SK-N-SH treated with all-trans-retinoic acid at 6 μM for 48 hours (cell line): ENCODE results near the gene HMGB3.

ENCODE experiments used
- ARNTL ChIP-seq: fragments of 450-650 bp; formaldehyde crosslinking; IDR thresholded peaks from 2 replicates; pipeline ENCODE4 v1.5.0; 2020; ENCODE audit warnings: low read depth, mild to moderate bottlenecking, moderate library complexity, borderline replicate concordance
- BACH2 ChIP-seq: fragments of 250-450 bp; sonication (Bioruptor Pico); IDR thresholded peaks from 2 replicates; pipeline ENCODE4 v1.9.0; 2021; ENCODE audit warnings: mild to moderate bottlenecking, borderline replicate concordance
- GLIS3 ChIP-seq: fragments of 250-450 bp; sonication (Bioruptor Pico); IDR thresholded peaks from 2 replicates; pipeline ENCODE4 v1.5.0; 2020; ENCODE audit warnings: mild to moderate bottlenecking, moderate library complexity
- ISL1 ChIP-seq: fragments of 250-450 bp; sonication (Bioruptor Pico); IDR thresholded peaks from 2 replicates; pipeline ENCODE4 v2.1.2; 2022; ENCODE audit warnings: mild to moderate bottlenecking, moderate library complexity
- OSR1 ChIP-seq: fragments of 250-450 bp; sonication (Bioruptor Pico); IDR thresholded peaks from 2 replicates; pipeline ENCODE4 v1.8.0; 2022; ENCODE audit warnings: moderate library complexity, mild to moderate bottlenecking, inconsistent platforms
- PATZ1 ChIP-seq: fragments of 250-450 bp; sonication (Bioruptor Pico); IDR thresholded peaks from 2 replicates; pipeline ENCODE4 v1.8.0; 2020; ENCODE audit warnings: mild to moderate bottlenecking, moderate library complexity, borderline replicate concordance
- RARB ChIP-seq: fragments of 250-450 bp; sonication (Bioruptor Pico); IDR thresholded peaks from 2 replicates; pipeline ENCODE4 v1.8.0; 2021; ENCODE audit warnings: mild to moderate bottlenecking, moderate library complexity
- SNAI2 ChIP-seq: fragments of 250-450 bp; sonication (Bioruptor Pico); IDR thresholded peaks from 2 replicates; pipeline ENCODE4 v1.5.0; 2020; ENCODE audit warnings: mild to moderate bottlenecking, moderate library complexity
- TCF4 ChIP-seq: fragments of 250-450 bp; sonication (Bioruptor Pico); IDR thresholded peaks from 2 replicates; pipeline ENCODE4 v1.8.0; 2021; ENCODE audit warnings: mild to moderate bottlenecking, moderate library complexity, borderline replicate concordance
- ZFP3 ChIP-seq: fragments of 250-450 bp; sonication (Bioruptor Pico); IDR thresholded peaks from 2 replicates; pipeline ENCODE4 v1.5.0; 2020; ENCODE audit warnings: mild to moderate bottlenecking, moderate library complexity
- TF ChIP-seq, protein P1 (sequence below): fragments of 250-450 bp; sonication (Bioruptor Pico); IDR thresholded peaks from 2 replicates; pipeline ENCODE4 v1.5.1; 2021; ENCODE audit warnings: mild to moderate bottlenecking, moderate library complexity
- TF ChIP-seq, protein P2 (sequence below): fragments of 250-450 bp; sonication (Bioruptor Pico); IDR thresholded peaks from 2 replicates; pipeline ENCODE4 v1.8.0; 2021; ENCODE audit warnings: low read depth, mild to moderate bottlenecking, moderate library complexity, borderline replicate concordance

DNA sequence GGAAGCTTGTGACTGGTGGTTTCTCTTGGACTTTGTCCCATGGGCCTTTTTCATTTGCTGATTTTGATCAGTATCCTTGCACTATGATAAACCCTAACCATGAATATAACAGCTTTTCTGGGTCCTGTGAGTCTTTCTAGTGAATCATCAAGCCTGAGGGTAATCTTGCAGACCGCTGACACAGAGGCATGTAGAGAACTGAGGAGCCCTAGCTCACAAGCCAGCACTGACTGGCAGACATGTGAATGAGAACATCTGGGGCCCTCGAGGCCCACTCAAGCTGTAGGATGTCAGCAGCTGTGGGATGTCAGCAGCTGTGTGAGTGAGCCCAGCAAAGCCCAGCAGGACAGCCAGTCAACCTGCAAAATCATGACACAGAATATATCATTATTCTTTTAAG lies 36.7 kb downstream of the HMGB3 start:
- TF ChIP-seq ARNTL (CRISPR knock-in tag) (no peak), BACH2 (CRISPR knock-in tag) (no peak), SNAI2 (no peak), PATZ1 (CRISPR knock-in tag) (no peak), ZFP3 (CRISPR knock-in tag) (no peak), TCF4 (no peak), GLIS3 (CRISPR knock-in tag) (no peak), OSR1 (CRISPR knock-in tag) (no peak), ISL1 (CRISPR knock-in tag) (no peak), RARB (no peak)
- TF ChIP-seq, protein P1, sequence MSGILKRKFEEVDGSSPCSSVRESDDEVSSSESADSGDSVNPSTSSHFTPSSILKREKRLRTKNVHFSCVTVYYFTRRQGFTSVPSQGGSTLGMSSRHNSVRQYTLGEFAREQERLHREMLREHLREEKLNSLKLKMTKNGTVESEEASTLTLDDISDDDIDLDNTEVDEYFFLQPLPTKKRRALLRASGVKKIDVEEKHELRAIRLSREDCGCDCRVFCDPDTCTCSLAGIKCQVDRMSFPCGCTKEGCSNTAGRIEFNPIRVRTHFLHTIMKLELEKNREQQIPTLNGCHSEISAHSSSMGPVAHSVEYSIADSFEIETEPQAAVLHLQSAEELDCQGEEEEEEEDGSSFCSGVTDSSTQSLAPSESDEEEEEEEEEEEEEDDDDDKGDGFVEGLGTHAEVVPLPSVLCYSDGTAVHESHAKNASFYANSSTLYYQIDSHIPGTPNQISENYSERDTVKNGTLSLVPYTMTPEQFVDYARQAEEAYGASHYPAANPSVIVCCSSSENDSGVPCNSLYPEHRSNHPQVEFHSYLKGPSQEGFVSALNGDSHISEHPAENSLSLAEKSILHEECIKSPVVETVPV (CRISPR knock-in tag) = no peak
- TF ChIP-seq, protein P2, sequence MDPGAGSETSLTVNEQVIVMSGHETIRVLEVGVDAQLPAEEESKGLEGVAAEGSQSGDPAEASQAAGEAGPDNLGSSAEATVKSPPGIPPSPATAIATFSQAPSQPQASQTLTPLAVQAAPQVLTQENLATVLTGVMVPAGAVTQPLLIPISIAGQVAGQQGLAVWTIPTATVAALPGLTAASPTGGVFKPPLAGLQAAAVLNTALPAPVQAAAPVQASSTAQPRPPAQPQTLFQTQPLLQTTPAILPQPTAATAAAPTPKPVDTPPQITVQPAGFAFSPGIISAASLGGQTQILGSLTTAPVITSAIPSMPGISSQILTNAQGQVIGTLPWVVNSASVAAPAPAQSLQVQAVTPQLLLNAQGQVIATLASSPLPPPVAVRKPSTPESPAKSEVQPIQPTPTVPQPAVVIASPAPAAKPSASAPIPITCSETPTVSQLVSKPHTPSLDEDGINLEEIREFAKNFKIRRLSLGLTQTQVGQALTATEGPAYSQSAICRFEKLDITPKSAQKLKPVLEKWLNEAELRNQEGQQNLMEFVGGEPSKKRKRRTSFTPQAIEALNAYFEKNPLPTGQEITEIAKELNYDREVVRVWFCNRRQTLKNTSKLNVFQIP = no peak
